GM12892 (cell line): ENCODE measurements around the gene NECTIN1.

Source experiments
- POLR2A ChIP-seq: IDR thresholded peaks from 2 replicates; pipeline ENCODE4 v1.6.1; 2011; ENCODE audit warnings: low read depth, low read length, control low read depth
- POLR2AphosphoS5 ChIP-seq: IDR thresholded peaks from 2 replicates; pipeline ENCODE4 v1.6.1; 2011; ENCODE audit warnings: low read depth, low read length, control low read depth
- TAF1 ChIP-seq: IDR thresholded peaks from 2 replicates; pipeline ENCODE4 v1.6.1; 2011; ENCODE audit warnings: low read depth, mild to moderate bottlenecking, control low read depth, low read length, borderline replicate concordance

DNA sequence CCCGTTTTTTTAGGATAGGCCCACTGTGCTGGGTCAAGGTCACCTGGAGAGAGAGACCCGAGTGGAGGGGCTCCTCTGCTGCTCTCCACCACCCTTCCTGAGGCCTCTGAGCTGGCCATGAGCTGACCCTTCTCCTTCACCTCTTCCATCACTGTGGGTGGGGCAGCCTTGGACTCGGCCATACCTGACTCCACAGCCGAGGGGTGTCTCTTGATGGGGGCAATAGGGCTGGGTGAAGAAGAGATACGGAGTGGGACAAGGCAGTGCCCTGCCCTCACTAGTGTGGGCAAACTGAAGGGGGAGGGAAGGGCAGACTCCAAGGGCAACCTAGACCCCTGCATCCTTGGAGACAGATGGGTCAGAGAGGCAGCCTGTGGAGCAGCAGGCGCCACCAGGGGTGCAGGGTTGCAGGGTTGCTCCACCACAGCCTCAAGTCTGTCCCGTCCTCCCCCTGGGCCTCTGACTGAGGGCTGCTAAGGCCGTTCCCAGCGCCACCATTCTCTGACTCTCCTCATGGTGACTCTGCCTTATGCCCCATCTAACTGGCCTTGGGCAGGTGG, 20.1 kb upstream of the NECTIN1 start:
- no peak for TF ChIP-seq POLR2A
- TF ChIP-seq POLR2AphosphoS5, result no peak
- no peak for TF ChIP-seq TAF1
